ENCODE data around the gene ZNF554. TPM values are rescaled to one million over a fixed set of nuclear protein-coding genes. Genes with fewer than 3 reads are reported as not detected.

Gene ZNF554
- polyA plus RNA-seq, 1 experiment, result 2.0 TPM

GRCh38 chr19:2827840-2828489 lies 8.3 kb downstream of the ZNF554 start:
- Histone ChIP-seq H3K27ac (ENCODE audit: low read depth, low read length) (no peak overlapping the region), H3K27me3 (ENCODE audit: control insufficient read depth, insufficient read depth, low read length) (no peaks in the 10 kb centered on the region), H3K9me3 (ENCODE audit: control insufficient read depth, insufficient read depth, low read length) (peaks cover 67% of the 10 kb centered on the region), H3K4me3 (ENCODE audit: low read depth, low read length) (no peak overlapping the region)
- no peak for DNase-seq (ENCODE audit: low read depth, low spot score)
- no peak for TF ChIP-seq CTCF (IDR thresholded peaks at IDR 0.05; ENCODE audit: low read depth, low read length)
- CTCF ChIA-PET, result no interaction called here
- POLR2A ChIA-PET, result no interaction called here

GRCh38 chr19:2834294-2834871 lies 14.7 kb downstream of the ZNF554 start:
- Histone ChIP-seq H3K4me3 (ENCODE audit: low read depth, low read length) (no peak overlapping the region), H3K27me3 (ENCODE audit: control insufficient read depth, insufficient read depth, low read length) (no peaks in the 10 kb centered on the region), H3K27ac (ENCODE audit: low read depth, low read length) (no peak overlapping the region), H3K9me3 (ENCODE audit: control insufficient read depth, insufficient read depth, low read length) (peaks cover 88% of the 10 kb centered on the region)
- CTCF ChIA-PET, result interaction anchor here (1.9 kb wide), 1 partner anchor 15 kb away, joined by 6 read pairs; no protein-coding TSS in a partner anchor
- TF ChIP-seq CTCF (IDR thresholded peaks at IDR 0.05; ENCODE audit: low read depth, low read length), result no peak
- no peak for DNase-seq (ENCODE audit: low read depth, low spot score)
- POLR2A ChIA-PET, result no interaction called here

- no peak for TF ChIP-seq CTCF (IDR thresholded peaks at IDR 0.05; ENCODE audit: low read depth, low read length)
- H3K4me3 ChIP-seq (ENCODE audit: low read depth, low read length), result no peak overlapping the region
- H3K27ac ChIP-seq (ENCODE audit: low read depth, low read length), result no peak overlapping the region
- peaks cover 77% of the 10 kb centered on the region for H3K9me3 ChIP-seq (ENCODE audit: control insufficient read depth, insufficient read depth, low read length)
- DNase-seq (ENCODE audit: low read depth, low spot score), result no peak
- ChIA-PET POLR2A (interaction anchor here (0.6 to 0.7 kb wide), 2 partner anchors 12 to 36 kb away, joined by 3 to 5 read pairs; no protein-coding TSS in a partner anchor), CTCF (no interaction called here)
- H3K27me3 ChIP-seq (ENCODE audit: control insufficient read depth, insufficient read depth, low read length), result no peaks in the 10 kb centered on the region
These were observed 17.8 kb downstream of the ZNF554 start for GRCh38 chr19:2837430-2837829.

GRCh38 chr19:2840794-2841791 lies 21.4 kb downstream of the ZNF554 start, which contains the start of gene ZNF555:
Gene ZNF555 (plus strand): TSS chr19:2841475. CDS start chr19:2841573, 98 bp downstream.
- TF ChIP-seq CTCF (IDR thresholded peaks at IDR 0.05; ENCODE audit: low read depth, low read length), result peak; percentile 14; the same call in 1 of the 2 replicates
- Histone ChIP-seq H3K9me3 (ENCODE audit: control insufficient read depth, insufficient read depth, low read length) (peaks cover 56% of the 10 kb centered on the region), H3K27ac (ENCODE audit: low read depth, low read length) (peak within 1 kb of the TSS; percentile 87), H3K4me3 (ENCODE audit: low read depth, low read length) (peak within 1 kb of the TSS; percentile 79), H3K27me3 (ENCODE audit: control insufficient read depth, insufficient read depth, low read length) (no peaks in the 10 kb centered on the region)
- DNase-seq (ENCODE audit: low read depth, low spot score), result peak; percentile 97
- ChIA-PET CTCF (interaction anchor here (1.3 kb wide), 1 partner anchor 10 kb away, joined by 7 read pairs; no protein-coding TSS in a partner anchor), POLR2A (interaction anchor here (0.6 to 1.8 kb wide), 3 partner anchors 57 to 365 kb away, joined by 3 to 9 read pairs (median 4); partner anchors contain the start of gene GADD45B)

All from AG04450 (cell line).